HG03060 (cell line): ENCODE data around the gene TBCD.

Experiments
- ATAC-seq: cut with Tn5 transposase; IDR thresholded peaks from one replicate; pipeline ENCODE4 v1.9.1; 2021; ENCODE audit warnings: low read depth, moderate number of reproducible peaks; ENCODE audit not compliant: unreplicated experiment

TBCD gene

GRCh38 chr17:82881900-82882714, 130.2 kb downstream of the TBCD start:
- no peak for ATAC-seq

- ATAC-seq: no peak
Measured at GRCh38 chr17:82882715-82883418, 131.0 kb downstream of the TBCD start.

- no peak for ATAC-seq
Measured at GRCh38 chr17:82883419-82884031, 131.7 kb downstream of the TBCD start.

DNA sequence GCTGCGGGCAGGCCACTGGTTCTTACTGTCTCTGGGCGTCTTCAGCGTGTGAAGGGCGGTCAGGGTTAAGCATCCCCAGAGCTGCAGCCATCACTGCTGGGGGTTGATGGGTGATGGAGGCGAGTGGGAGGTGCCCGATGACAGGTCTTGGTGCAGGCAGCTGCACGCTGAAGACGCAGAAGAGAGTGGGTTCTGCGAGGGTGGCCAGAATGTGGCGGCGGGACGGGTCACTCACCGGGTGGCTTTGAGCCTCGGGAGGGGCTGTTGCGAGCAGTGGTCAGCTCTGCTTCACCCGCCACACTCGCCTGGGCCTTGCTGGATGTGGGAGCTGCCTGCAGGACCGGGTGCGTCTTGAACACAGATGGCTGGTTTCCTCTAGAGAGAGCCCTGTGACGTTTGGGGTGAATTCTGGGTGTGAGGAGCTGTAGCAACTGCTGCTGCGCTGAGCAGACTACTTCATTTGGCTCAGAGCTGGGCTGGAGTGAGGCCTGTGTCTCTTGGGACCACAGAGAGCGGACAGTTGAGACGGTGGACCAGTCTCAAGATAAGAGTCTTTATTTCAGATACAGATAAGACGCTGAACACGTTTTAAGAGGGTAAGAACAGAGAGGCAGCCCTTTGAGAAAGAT, 132.6 kb downstream of the TBCD start:
- ATAC-seq: no peak

DNA sequence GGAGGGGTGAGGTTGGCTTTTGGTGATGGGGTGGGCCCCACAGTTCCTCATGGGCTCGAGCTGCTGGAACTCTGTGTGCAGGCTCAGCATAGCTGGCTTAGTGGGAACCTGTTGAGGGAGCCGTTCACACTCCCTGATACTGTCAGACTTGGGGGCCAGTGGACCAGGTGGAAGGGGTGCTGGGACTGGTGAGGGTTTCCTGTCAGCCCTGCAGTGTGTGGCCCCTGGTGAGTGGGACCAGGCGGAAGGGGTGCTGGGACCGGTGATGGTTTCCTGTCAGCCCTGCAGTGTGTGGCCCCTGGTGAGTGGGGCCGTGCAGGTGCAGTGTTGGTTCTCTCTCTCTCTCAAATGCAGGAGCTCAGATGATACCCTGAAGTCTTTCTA, 133.1 kb downstream of the TBCD start:
- ATAC-seq: no peak

DNA sequence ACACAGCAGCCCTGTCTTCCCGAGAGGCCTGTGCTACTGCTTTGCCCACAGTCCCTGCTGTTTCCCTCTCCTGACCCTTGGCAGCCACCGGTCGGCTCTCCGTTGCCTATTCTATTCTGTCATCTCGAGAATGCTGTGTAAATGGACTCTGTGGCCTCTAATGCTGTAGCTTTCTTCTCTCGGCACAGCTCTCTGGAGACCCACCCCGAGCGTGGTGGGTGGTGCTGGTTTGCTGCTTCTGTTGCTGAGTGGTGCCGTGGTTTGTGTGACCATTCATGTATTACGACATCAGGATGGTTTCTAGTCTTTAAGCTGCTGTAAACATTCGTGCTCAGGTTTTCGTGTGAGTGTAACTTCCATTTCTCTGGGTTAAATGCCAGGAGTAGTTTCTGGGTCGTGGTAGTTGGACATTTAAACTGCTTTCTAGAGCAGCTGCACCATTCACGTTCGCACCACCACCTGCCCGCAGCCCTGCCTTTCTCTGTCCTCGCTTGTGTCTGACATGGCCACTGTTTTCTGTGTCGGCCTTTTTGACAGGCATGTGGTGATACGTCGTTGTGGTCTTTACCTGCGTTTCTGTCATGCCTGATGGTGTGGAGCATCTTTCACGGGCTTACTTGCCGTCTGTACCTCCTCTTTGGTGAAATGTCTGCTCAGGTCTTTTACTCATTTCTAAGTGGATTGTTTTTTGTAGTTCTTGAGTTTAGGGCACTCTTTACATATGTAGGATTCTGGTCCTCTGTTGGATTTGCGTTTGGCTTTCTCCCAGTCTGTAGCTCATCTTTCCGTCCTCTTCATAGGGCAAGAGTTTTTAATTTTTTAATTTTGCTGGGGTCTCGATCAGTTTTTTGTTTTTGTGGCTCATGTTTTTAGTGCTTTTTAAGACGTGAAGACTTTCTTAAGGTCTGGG, 135.6 kb downstream of the TBCD start:
- ATAC-seq: no peak

- ATAC-seq: no peak
Measured at GRCh38 chr17:82888583-82889495, 137.0 kb downstream of the TBCD start.

- ATAC-seq: no peak
Measured at GRCh38 chr17:82889496-82890338, 137.9 kb downstream of the TBCD start.

- no peak for ATAC-seq
Measured at GRCh38 chr17:82890339-82890730, 138.5 kb downstream of the TBCD start.

- no peak for ATAC-seq
Measured at GRCh38 chr17:82890926-82891678, 139.2 kb downstream of the TBCD start.

DNA sequence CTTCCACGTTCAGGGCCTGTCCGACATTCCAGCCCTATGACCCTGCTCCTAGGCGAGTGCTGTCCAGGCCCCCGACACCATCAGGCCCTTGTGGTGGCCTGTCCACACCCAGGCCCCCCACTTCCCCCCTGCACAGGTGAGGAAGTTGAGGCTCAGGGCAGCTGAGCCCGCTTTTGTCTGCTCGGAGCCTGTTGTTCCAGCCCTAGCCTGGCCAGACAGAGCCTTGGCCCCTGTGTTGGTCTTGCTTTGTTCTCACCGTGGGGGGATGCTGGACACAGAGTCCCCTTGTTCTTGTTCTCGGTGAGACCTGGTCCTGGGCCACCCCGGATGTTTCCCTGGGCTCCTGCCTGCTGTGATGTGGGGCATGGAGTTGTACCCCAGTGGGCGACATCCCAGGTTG, 140.0 kb downstream of the TBCD start:
- no peak for ATAC-seq

DNA sequence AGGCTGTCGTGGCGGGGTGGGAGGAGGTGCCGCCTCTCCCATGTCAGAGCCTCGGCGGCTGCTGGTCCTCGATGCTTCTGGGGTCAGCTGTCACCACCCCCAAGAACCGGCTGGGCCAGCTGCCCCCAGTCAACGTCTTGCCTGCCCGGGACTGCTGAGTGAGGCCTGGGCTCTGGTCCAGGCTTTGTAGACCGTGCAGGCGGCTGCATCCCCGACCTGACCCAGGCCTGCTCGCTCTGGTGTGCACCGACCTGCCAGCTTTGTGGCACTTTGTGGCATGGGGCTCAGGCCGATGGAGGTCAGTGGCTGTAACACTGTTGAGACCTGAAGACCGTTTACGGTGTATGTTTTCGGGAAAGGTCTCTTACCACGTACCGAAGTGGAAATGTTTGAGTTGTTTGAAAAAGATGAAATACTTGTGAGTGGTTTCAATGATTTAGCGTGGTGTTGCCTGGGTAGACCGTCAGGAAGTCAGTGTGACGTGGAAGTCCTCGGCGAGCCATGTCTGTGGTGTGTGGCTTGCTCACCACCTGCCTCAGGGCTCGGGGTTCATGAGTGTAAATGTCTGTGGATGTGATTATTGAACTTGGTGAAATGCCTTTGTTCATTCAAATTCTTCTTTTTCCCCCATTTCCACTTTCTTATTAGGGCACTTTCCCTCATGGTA, 141.2 kb downstream of the TBCD start:
- no peak for ATAC-seq

- ATAC-seq: no peak
Measured at GRCh38 chr17:82893779-82894178, 141.9 kb downstream of the TBCD start.

DNA sequence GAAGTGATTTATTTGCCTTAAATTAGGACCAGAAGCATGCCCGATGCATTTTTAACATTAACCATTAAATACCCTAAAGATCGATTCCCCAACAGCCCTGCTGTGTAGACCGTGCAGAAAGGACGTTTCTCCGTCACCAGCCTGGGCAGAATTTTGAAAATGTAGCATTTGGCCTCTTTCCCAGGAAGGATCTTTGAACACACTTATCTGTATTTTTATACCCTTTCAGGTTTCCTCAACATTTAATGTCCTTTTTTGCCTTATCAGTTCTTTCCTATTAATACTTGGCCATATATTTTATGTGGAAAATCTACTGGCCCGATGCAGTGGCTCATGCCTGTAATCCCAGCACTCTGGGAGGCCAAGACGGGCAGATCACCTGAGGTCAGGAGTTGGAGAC, 142.5 kb downstream of the TBCD start:
- no peak for ATAC-seq

GRCh38 chr17:82895087-82895486, 143.2 kb downstream of the TBCD start:
- ATAC-seq: no peak

GRCh38 chr17:82896071-82897000, 144.5 kb downstream of the TBCD start:
- no peak for ATAC-seq
